Thoracic aorta (tissue), 2 donors: Measurements from ENCODE around the gene SLC6A6. TPM values are rescaled to one million over a fixed set of nuclear protein-coding genes. Genes with fewer than 3 reads are reported as not detected.

Experiments used
- ATAC-seq: fragments of 150-250 bp; one replicate; pipeline ENCODE4 v1.8.0; 2017; ENCODE audit warnings: low read depth; ENCODE audit not compliant: insufficient number of reproducible peaks, low FRiP score
- DNase-seq: peaks from one replicate; pipeline ENCODE4 v3.0.0-alpha.2; 2020; ENCODE audit warnings: low spot score
- H3K27ac ChIP-seq, 2 donors: fragments of 200-600 bp; sonication (generic); 1 replicate in 1 of 2; 2 replicates in 1 of 2; pipeline ENCODE4 v1.5.1; 2016; ENCODE audit warnings: mild to moderate bottlenecking in 2 of 2, moderate library complexity in 2 of 2
- H3K27me3 ChIP-seq: fragments of 200-600 bp; sonication (generic); replicated peaks from 2 replicates; pipeline ENCODE4 v1.6.0; 2016; ENCODE audit warnings: mild to moderate bottlenecking; ENCODE audit not compliant: insufficient read depth
- H3K36me3 ChIP-seq: fragments of 200-600 bp; sonication (generic); one replicate; pipeline ENCODE4 v1.5.1; 2016
- H3K4me1 ChIP-seq, 2 donors: fragments of 200-600 bp; sonication (generic); 1 replicate in 1 of 2; 2 replicates in 1 of 2; pipeline versions ENCODE4 v1.5.1 to v1.6.0; 2016; ENCODE audit warnings: low read depth in 2 of 2, mild to moderate bottlenecking in 1 of 2; ENCODE audit not compliant: control insufficient read depth in 1 of 2
- H3K4me3 ChIP-seq: fragments of 200-600 bp; sonication (generic); 2 replicates; pipeline ENCODE4 v1.5.1; 2016; ENCODE audit warnings: mild to moderate bottlenecking
- H3K9me3 ChIP-seq: fragments of 200-600 bp; sonication (generic); 2 replicates; pipeline ENCODE4 v1.5.1; 2016
- total RNA-seq, 2 donors: library from RNA; depleted of rRNA; stranded (reverse); fragments of >200 nt; gene quantifications; one replicate each; pipeline versions ENCODE4 v1.1.0 to v1.2.3, GENCODE V29; 2016
- TF ChIP-seq, protein P1 (sequence below): fragments of 200-600 bp; sonication (generic); IDR thresholded peaks from one replicate; pipeline ENCODE4 v1.5.1; 2019; ENCODE audit warnings: antibody characterized with exemption

The SLC6A6 gene
- total RNA-seq, 2 donors from 2014 or later, result 33.5 to 45.5 TPM

DNA sequence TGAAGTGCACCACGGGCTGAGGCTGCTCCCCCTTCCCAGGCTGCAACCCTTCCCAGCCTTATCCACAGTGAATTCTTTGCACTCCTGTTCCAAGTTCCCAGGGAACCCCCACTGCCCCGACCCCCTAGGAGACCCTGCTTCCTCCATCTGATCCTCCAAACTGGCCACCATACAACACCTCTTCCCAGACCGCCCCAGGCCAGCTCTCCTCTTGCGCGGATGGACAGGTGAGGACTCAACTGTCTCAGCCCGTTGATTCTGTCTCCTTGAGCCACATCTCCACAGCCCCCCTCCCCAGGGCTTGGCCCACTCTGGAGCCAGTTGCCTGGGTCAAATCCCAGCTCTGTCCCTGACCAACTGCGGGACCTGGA, 116.0 kb downstream of the SLC6A6 start:
- H3K27me3 ChIP-seq, result no peaks in the 10 kb centered on the region
- ATAC-seq, result no peak
- no peak for DNase-seq
- TF ChIP-seq, protein P1, sequence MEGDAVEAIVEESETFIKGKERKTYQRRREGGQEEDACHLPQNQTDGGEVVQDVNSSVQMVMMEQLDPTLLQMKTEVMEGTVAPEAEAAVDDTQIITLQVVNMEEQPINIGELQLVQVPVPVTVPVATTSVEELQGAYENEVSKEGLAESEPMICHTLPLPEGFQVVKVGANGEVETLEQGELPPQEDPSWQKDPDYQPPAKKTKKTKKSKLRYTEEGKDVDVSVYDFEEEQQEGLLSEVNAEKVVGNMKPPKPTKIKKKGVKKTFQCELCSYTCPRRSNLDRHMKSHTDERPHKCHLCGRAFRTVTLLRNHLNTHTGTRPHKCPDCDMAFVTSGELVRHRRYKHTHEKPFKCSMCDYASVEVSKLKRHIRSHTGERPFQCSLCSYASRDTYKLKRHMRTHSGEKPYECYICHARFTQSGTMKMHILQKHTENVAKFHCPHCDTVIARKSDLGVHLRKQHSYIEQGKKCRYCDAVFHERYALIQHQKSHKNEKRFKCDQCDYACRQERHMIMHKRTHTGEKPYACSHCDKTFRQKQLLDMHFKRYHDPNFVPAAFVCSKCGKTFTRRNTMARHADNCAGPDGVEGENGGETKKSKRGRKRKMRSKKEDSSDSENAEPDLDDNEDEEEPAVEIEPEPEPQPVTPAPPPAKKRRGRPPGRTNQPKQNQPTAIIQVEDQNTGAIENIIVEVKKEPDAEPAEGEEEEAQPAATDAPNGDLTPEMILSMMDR, result no peak
- H3K36me3 ChIP-seq, result no peaks in the 10 kb centered on the region
- H3K9me3 ChIP-seq, result no peaks in the 10 kb centered on the region
- no peak overlapping the region for H3K27ac ChIP-seq
- H3K4me1 ChIP-seq, result peaks cover 6 to 20% of the 10 kb centered on the region in 2 donors
- H3K4me3 ChIP-seq, result no peak overlapping the region

DNA sequence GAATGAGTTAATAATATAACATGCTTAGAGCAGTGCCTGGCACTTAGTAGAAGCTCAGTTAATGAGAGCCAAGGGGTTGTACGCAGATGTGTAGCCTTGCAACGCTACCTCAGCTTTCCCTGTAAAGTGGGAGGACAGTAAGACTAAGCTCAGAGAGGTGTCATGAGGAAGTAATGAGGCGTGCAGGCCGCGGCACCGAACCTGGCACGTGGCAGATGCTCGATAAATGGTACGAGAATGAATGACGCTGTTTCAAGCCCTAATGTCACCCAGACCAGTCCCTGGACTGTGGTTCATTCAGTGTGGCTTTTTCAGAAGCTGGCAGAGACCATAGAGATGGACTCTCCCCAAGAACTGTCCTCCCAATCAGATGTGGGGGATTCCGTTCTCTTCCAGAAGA, 116.5 kb downstream of the SLC6A6 start:
- ATAC-seq (no peak), DNase-seq (no peak)
- Histone ChIP-seq H3K4me3 (no peak overlapping the region), H3K27ac (no peak overlapping the region), H3K4me1 (peaks cover 6 to 20% of the 10 kb centered on the region in 2 donors), H3K9me3 (no peaks in the 10 kb centered on the region), H3K27me3 (no peaks in the 10 kb centered on the region), H3K36me3 (no peaks in the 10 kb centered on the region)
- TF ChIP-seq, protein P1, result no peak

DNA sequence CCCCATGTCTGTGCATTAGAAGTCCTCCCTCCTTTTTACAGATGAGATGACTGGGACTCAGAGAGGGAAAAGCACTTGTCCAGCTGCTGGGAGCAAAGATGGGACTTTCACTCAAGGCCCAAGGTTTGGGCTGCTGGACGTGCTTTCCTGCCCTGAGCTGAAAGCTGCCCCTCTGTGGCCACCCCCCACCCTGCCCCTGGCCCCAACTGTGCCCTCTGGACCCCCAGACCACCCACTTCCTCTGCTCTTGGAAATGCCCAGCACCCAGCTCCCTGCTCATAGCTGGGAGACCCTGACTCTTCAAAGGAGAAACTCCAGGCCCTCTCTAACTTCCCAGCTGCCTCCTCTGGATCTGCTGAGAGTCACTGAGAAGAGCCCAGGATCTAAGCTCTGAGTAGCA, 117.0 kb downstream of the SLC6A6 start:
- no peaks in the 10 kb centered on the region for H3K36me3 ChIP-seq
- TF ChIP-seq, protein P1, result no peak
- ATAC-seq (no peak), DNase-seq (no peak)
- H3K27ac ChIP-seq, result no peak overlapping the region
- no peak overlapping the region for H3K4me3 ChIP-seq
- H3K9me3 ChIP-seq, result no peaks in the 10 kb centered on the region
- H3K27me3 ChIP-seq, result no peaks in the 10 kb centered on the region
- peaks cover 6 to 20% of the 10 kb centered on the region in 2 donors for H3K4me1 ChIP-seq

DNA sequence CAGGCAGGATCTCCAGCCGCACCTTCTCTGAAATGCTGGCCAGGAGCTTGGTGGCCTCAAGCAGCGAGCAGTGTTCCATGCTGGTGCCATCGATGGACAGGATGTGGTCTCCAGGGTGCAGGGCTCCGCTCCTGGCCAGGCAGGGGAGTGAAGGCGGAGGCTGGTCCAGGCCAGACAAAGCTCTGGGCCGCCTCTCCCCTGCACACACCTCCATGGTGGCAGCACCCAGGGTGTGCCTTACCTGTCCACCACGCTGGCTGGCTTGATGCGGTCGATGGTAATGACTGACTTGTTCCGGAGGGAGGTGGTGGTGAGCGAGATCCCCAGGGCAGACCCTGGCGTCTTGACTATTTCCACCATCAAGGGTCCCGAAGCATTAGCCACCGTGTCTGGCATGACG, 117.7 kb downstream of the SLC6A6 start:
- Histone ChIP-seq H3K27ac (no peak overlapping the region), H3K4me3 (no peak overlapping the region), H3K36me3 (no peaks in the 10 kb centered on the region), H3K27me3 (no peaks in the 10 kb centered on the region), H3K4me1 (peaks cover 6 to 20% of the 10 kb centered on the region in 2 donors), H3K9me3 (no peaks in the 10 kb centered on the region)
- DNase-seq (no peak), ATAC-seq (no peak)
- TF ChIP-seq, protein P1, result no peak

DNA sequence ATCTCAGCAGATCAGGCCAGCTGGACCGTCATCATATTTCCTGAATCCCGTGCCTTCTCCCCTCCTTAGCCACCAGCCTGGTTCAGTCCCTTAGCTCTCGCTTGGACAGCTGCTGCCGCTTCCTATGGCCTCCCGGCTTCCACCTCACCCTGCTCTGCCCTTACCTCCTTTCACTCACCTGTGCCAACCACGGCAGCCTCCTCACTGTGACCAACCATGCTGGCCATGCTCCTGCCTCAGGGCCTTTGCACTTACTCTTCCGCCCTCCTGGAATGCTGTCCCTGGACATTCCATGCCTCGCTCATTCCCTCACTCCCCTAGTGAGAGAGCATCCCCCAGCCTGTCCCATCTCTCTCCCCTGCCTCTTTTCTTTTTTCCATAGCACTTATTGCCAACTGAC, 118.6 kb downstream of the SLC6A6 start:
- H3K4me3 ChIP-seq, result no peak overlapping the region
- peaks cover 6 to 20% of the 10 kb centered on the region in 2 donors for H3K4me1 ChIP-seq
- ATAC-seq, result no peak
- no peaks in the 10 kb centered on the region for H3K27me3 ChIP-seq
- H3K9me3 ChIP-seq, result no peaks in the 10 kb centered on the region
- DNase-seq, result no peak
- TF ChIP-seq, protein P1, result no peak
- no peak overlapping the region for H3K27ac ChIP-seq
- no peaks in the 10 kb centered on the region for H3K36me3 ChIP-seq
